ENCODE measurements around the gene IKZF3.

The IKZF3 gene

GRCh38 chr17:39769974-39770587 lies 94.0 kb downstream of the IKZF3 start (continued):
- TF ChIP-seq, protein P1, sequence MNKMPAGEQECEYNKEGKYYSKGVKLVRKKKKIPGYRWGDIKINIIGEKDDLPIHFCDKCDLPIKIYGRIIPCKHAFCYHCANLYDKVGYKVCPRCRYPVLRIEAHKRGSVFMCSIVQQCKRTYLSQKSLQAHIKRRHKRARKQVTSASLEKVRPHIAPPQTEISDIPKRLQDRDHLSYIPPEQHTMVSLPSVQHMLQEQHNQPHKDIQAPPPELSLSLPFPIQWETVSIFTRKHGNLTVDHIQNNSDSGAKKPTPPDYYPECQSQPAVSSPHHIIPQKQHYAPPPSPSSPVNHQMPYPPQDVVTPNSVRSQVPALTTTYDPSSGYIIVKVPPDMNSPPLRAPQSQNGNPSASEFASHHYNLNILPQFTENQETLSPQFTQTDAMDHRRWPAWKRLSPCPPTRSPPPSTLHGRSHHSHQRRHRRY (tag by site-specific recombination; IDR thresholded peaks at IDR 0.05) = no peak
- TF ChIP-seq, protein P2, sequence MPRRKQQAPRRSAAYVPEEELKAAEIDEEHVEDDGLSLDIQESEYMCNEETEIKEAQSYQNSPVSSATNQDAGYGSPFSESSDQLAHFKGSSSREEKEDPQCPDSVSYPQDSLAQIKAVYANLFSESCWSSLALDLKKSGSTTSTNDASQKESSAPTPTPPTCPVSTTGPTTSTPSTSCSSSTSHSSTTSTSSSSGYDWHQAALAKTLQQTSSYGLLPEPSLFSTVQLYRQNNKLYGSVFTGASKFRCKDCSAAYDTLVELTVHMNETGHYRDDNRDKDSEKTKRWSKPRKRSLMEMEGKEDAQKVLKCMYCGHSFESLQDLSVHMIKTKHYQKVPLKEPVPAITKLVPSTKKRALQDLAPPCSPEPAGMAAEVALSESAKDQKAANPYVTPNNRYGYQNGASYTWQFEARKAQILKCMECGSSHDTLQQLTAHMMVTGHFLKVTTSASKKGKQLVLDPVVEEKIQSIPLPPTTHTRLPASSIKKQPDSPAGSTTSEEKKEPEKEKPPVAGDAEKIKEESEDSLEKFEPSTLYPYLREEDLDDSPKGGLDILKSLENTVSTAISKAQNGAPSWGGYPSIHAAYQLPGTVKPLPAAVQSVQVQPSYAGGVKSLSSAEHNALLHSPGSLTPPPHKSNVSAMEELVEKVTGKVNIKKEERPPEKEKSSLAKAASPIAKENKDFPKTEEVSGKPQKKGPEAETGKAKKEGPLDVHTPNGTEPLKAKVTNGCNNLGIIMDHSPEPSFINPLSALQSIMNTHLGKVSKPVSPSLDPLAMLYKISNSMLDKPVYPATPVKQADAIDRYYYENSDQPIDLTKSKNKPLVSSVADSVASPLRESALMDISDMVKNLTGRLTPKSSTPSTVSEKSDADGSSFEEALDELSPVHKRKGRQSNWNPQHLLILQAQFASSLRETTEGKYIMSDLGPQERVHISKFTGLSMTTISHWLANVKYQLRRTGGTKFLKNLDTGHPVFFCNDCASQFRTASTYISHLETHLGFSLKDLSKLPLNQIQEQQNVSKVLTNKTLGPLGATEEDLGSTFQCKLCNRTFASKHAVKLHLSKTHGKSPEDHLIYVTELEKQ (tag by site-specific recombination; IDR thresholded peaks at IDR 0.05; ENCODE audit: borderline replicate concordance) = peak; percentile 100
- TF ChIP-seq ZNF558 (tag by site-specific recombination; IDR thresholded peaks at IDR 0.05) = 0 out of 2 replicates have a peak, but pooled peaks have one; percentile 36
- no peak for TF ChIP-seq ZNF133 (tag by site-specific recombination; IDR thresholded peaks at IDR 0.05)
- TF ChIP-seq ZNF248 (tag by site-specific recombination; IDR thresholded peaks at IDR 0.05) = no peak
- TF ChIP-seq, protein P3, sequence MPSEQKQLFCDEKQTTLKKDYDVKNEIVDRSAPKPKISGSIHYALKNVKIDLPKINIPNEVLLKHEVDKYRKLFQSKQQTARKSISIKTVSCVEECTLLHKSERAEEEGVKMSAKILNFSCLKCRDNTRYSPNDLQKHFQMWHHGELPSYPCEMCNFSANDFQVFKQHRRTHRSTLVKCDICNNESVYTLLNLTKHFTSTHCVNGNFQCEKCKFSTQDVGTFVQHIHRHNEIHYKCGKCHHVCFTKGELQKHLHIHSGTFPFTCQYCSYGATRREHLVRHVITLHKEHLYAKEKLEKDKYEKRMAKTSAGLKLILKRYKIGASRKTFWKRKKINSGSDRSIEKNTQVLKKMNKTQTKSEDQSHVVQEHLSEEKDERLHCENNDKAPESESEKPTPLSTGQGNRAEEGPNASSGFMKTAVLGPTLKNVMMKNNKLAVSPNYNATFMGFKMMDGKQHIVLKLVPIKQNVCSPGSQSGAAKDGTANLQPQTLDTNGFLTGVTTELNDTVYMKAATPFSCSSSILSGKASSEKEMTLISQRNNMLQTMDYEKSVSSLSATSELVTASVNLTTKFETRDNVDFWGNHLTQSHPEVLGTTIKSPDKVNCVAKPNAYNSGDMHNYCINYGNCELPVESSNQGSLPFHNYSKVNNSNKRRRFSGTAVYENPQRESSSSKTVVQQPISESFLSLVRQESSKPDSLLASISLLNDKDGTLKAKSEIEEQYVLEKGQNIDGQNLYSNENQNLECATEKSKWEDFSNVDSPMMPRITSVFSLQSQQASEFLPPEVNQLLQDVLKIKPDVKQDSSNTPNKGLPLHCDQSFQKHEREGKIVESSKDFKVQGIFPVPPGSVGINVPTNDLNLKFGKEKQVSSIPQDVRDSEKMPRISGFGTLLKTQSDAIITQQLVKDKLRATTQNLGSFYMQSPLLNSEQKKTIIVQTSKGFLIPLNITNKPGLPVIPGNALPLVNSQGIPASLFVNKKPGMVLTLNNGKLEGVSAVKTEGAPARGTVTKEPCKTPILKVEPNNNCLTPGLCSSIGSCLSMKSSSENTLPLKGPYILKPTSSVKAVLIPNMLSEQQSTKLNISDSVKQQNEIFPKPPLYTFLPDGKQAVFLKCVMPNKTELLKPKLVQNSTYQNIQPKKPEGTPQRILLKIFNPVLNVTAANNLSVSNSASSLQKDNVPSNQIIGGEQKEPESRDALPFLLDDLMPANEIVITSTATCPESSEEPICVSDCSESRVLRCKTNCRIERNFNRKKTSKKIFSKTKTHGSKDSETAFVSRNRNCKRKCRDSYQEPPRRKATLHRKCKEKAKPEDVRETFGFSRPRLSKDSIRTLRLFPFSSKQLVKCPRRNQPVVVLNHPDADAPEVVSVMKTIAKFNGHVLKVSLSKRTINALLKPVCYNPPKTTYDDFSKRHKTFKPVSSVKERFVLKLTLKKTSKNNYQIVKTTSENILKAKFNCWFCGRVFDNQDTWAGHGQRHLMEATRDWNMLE (tag by site-specific recombination; conservative IDR thresholded peaks at IDR 0.05; ENCODE audit: low read depth) = peak; percentile 54
- TF ChIP-seq, protein P4, sequence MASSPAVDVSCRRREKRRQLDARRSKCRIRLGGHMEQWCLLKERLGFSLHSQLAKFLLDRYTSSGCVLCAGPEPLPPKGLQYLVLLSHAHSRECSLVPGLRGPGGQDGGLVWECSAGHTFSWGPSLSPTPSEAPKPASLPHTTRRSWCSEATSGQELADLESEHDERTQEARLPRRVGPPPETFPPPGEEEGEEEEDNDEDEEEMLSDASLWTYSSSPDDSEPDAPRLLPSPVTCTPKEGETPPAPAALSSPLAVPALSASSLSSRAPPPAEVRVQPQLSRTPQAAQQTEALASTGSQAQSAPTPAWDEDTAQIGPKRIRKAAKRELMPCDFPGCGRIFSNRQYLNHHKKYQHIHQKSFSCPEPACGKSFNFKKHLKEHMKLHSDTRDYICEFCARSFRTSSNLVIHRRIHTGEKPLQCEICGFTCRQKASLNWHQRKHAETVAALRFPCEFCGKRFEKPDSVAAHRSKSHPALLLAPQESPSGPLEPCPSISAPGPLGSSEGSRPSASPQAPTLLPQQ (tag by site-specific recombination; IDR thresholded peaks at IDR 0.05) = peak; percentile 73
- peak; percentile 70 for TF ChIP-seq ZBTB21 (tag by site-specific recombination; IDR thresholded peaks at IDR 0.05)
- no peak; the same call in none of the 2 replicates for TF ChIP-seq IKZF3 (tag by site-specific recombination; IDR thresholded peaks at IDR 0.05)
- TF ChIP-seq ZNF549 (tag by site-specific recombination; IDR thresholded peaks at IDR 0.05) = peak; percentile 72
- TF ChIP-seq TCF7L2 (IDR thresholded peaks at IDR 0.05; ENCODE audit: borderline replicate concordance, low read depth, low read length) = peak; percentile 68; the same call in 1 of the 2 replicates
- no peak for TF ChIP-seq REPIN1 (tag by site-specific recombination; IDR thresholded peaks at IDR 0.05; ENCODE audit: low read depth)
- TF ChIP-seq ZNF843 (tag by site-specific recombination; IDR thresholded peaks at IDR 0.05) = peak; percentile 99
- TF ChIP-seq, protein P5, sequence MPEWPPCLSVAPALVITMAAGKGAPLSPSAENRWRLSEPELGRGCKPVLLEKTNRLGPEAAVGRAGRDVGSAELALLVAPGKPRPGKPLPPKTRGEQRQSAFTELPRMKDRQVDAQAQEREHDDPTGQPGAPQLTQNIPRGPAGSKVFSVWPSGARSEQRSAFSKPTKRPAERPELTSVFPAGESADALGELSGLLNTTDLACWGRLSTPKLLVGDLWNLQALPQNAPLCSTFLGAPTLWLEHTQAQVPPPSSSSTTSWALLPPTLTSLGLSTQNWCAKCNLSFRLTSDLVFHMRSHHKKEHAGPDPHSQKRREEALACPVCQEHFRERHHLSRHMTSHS (tag by site-specific recombination; IDR thresholded peaks at IDR 0.05) = no peak
- peak; percentile 61 for TF ChIP-seq ZNF341 (tag by site-specific recombination; IDR thresholded peaks at IDR 0.05; ENCODE audit: low read depth)
- peak; percentile 99 for TF ChIP-seq OSR2 (tag by site-specific recombination; IDR thresholded peaks at IDR 0.05)
- TF ChIP-seq HIC1 (tag by site-specific recombination; IDR thresholded peaks at IDR 0.05) = peak; percentile 98
- TF ChIP-seq SP3 (tag by site-specific recombination; IDR thresholded peaks at IDR 0.05) = peak; percentile 64
- TF ChIP-seq ZNF610 (tag by site-specific recombination; IDR thresholded peaks at IDR 0.05; ENCODE audit: borderline replicate concordance) = peak; percentile 79
- TF ChIP-seq ZNF311 (tag by site-specific recombination; IDR thresholded peaks at IDR 0.05; ENCODE audit: borderline replicate concordance) = no peak
- peak; percentile 99 for TF ChIP-seq OVOL3 (tag by site-specific recombination; IDR thresholded peaks at IDR 0.05)
- peak; percentile 100 for TF ChIP-seq SP7 (tag by site-specific recombination; IDR thresholded peaks at IDR 0.05)
- TF ChIP-seq, protein P6, sequence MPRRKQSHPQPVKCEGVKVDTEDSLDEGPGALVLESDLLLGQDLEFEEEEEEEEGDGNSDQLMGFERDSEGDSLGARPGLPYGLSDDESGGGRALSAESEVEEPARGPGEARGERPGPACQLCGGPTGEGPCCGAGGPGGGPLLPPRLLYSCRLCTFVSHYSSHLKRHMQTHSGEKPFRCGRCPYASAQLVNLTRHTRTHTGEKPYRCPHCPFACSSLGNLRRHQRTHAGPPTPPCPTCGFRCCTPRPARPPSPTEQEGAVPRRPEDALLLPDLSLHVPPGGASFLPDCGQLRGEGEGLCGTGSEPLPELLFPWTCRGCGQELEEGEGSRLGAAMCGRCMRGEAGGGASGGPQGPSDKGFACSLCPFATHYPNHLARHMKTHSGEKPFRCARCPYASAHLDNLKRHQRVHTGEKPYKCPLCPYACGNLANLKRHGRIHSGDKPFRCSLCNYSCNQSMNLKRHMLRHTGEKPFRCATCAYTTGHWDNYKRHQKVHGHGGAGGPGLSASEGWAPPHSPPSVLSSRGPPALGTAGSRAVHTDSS (tag by site-specific recombination; IDR thresholded peaks at IDR 0.05) = peak; percentile 6; the same call in 1 of the 2 replicates
